HepG2 (cell line): ENCODE results near the gene TBX15. TPM values are rescaled to one million over a fixed set of nuclear protein-coding genes. Genes with fewer than 3 reads are reported as not detected.

ENCODE experiments used
- ATAC-seq: fragments of 200-7000 bp; cut with Tn5 transposase; 3 replicates; pipeline ENCODE4 v1.9.1; 2020; ENCODE audit warnings: mild to moderate bottlenecking, moderate library complexity
- BruUV-seq: library from RNA; stranded (reverse); fragments of 400-500 nt; replicated peaks from 2 replicates; lab custom pipeline; 2021; lab: Mats Ljungman, UMichigan
- CTCF ChIA-PET: fragments of 300-600 bp; formaldehyde crosslinking; extraction: SDS; loops from one replicate; lab custom pipeline; 2021; ENCODE audit warnings: low total read pairs, inconsistent platforms, low intra/inter-chr PET ratio; lab: Yijun Ruan, JAX
- POLR2A ChIA-PET: fragments of 350-600 bp; sonication (Branson Sonifier 250); formaldehyde crosslinking; loops from one replicate; lab custom pipeline; 2020; ENCODE audit warnings: antibody characterized with exemption, inconsistent platforms; lab: Yijun Ruan, JAX
- DNase-seq: peaks from one replicate; pipeline ENCODE4 v3.0.0-alpha.2; 2015; ENCODE audit warnings: low spot score
- FAIRE-seq: peaks from 3 replicates; lab custom pipeline; 2011; peaks lifted over from hg19 to GRCh38; lab: Jason Lieb, UNC
- H2AFZ ChIP-seq: one replicate; pipeline ENCODE4 v1.6.1; 2011; ENCODE audit warnings: low read length, inconsistent platforms
- H3K27ac ChIP-seq: fragments of 300-600 bp; 3 replicates; pipeline ENCODE4 v1.8.0; 2011; ENCODE audit warnings: mixed run types, mild to moderate bottlenecking, mixed read lengths, low read length, inconsistent platforms; ENCODE audit not compliant: insufficient read depth; ENCODE audit errors: extremely low read length
- H3K27me3 ChIP-seq, 2 experiments: fragments of 200-600 bp in 1 of 2; 2 replicates in 1 of 2; 3 replicates in 1 of 2; pipeline versions ENCODE4 v1.6.0 to v1.8.0; 2011; ENCODE audit warnings: low read length in 2 of 2, mild to moderate bottlenecking in 2 of 2, moderate library complexity in 2 of 2, inconsistent platforms in 1 of 2; ENCODE audit not compliant: insufficient read depth in 2 of 2, control insufficient read depth in 1 of 2
- H3K36me3 ChIP-seq, 2 experiments: fragments of 200-600 bp in 1 of 2; replicated peaks in 1 of 2; 2 replicates in 1 of 2; 3 replicates in 1 of 2; pipeline versions ENCODE4 v1.5.1 to v1.8.0; 2011; ENCODE audit warnings: low read length in 2 of 2, inconsistent platforms in 1 of 2; ENCODE audit not compliant: insufficient read depth in 2 of 2, control insufficient read depth in 1 of 2
- H3K4me1 ChIP-seq: 2 replicates; pipeline ENCODE4 v1.5.1; 2012; ENCODE audit warnings: low read length, inconsistent platforms; ENCODE audit not compliant: insufficient read depth
- H3K4me2 ChIP-seq: 2 replicates; pipeline ENCODE4 v1.6.0; 2011; ENCODE audit warnings: low read depth, low read length, inconsistent platforms
- H3K4me3 ChIP-seq, 3 experiments: fragments of 200-600 bp in 1 of 3; sonication (generic), shearing (Covaris generic) in 1 of 3; replicated peaks in 1 of 3; 2 replicates each; pipeline ENCODE4 v1.5.1; 2011 to 2016; ENCODE audit warnings: low read length in 3 of 3, inconsistent platforms in 2 of 3, low read depth in 2 of 3, mild to moderate bottlenecking in 2 of 3, control low read depth in 1 of 3, mixed read lengths in 1 of 3; ENCODE audit not compliant: insufficient read depth in 1 of 3
- H3K79me2 ChIP-seq: one replicate; pipeline ENCODE4 v1.6.1; 2011; ENCODE audit warnings: low read length, inconsistent platforms; ENCODE audit not compliant: insufficient read depth
- H3K9ac ChIP-seq: 2 replicates; pipeline ENCODE4 v1.6.0; 2011; ENCODE audit warnings: mild to moderate bottlenecking, low read depth, low read length, inconsistent platforms; ENCODE audit not compliant: insufficient read depth
- H3K9me3 ChIP-seq: 2 replicates; pipeline ENCODE4 v1.5.1; 2012; ENCODE audit warnings: mild to moderate bottlenecking, low read length
- H4K20me1 ChIP-seq: 2 replicates; pipeline ENCODE4 v1.6.0; 2011; ENCODE audit warnings: inconsistent platforms, mild to moderate bottlenecking, low read length, moderate library complexity; ENCODE audit not compliant: insufficient read depth
- DNMT3B ChIP-seq: conservative IDR thresholded peaks from 2 replicates; pipeline ENCODE4 v1.6.1; 2016; ENCODE audit warnings: missing biosample characterization, control low read depth
- KDM5A ChIP-seq: fragments of 200-600 bp; sonication (generic); IDR thresholded peaks from 2 replicates; pipeline ENCODE4 v1.7.0; 2018; ENCODE audit warnings: antibody characterized with exemption, mild to moderate bottlenecking, low read length, borderline replicate concordance
- RFX5 ChIP-seq: IDR thresholded peaks from 2 replicates; pipeline ENCODE4 v1.6.1; 2011; ENCODE audit warnings: low read depth, low read length, improper control_type of control experiment
- ZBTB33 ChIP-seq: sonication (generic); formaldehyde crosslinking; IDR thresholded peaks from 2 replicates; pipeline ENCODE4 v1.4.0; 2020; ENCODE audit warnings: missing genetic modification reagents
- ZFP36L1 ChIP-seq: sonication (generic); formaldehyde crosslinking; IDR thresholded peaks from 2 replicates; pipeline ENCODE4 v1.8.0; 2022; ENCODE audit warnings: mild to moderate bottlenecking, missing genetic modification reagents, moderate library complexity
- ZNF24 ChIP-seq: fragments of 450-650 bp; IDR thresholded peaks from 2 replicates; pipeline ENCODE4 v1.6.1; 2017; ENCODE audit warnings: antibody characterized with exemption, mild to moderate bottlenecking
- ZNF678 ChIP-seq: sonication (generic); formaldehyde crosslinking; IDR thresholded peaks from 2 replicates; pipeline ENCODE4 v1.4.0; 2020; ENCODE audit warnings: mild to moderate bottlenecking, missing genetic modification reagents
- ZNF747 ChIP-seq: sonication (generic); formaldehyde crosslinking; IDR thresholded peaks from 2 replicates; pipeline ENCODE4 v1.8.1; 2023; ENCODE audit warnings: missing genetic modification reagents, mild to moderate bottlenecking, borderline replicate concordance
- WGBS: methylation state at CpG from one replicate; pipeline ENCODE4 v1.1.6; 2017; ENCODE audit warnings: low lambda C conversion rate; 5-methylcytosine and 5-hydroxymethylcytosine counted together
- in situ Hi-C: cut with HindIII; loops from 2 replicates; pipeline ENCODE4 v1.10.0; 2017; ENCODE audit warnings: low pct_unique_long_range_greater_than_20kb; ENCODE audit not compliant: extremely low pct_ligation_motif_present
- intact Hi-C: fragments of 100-400 bp; cut with micrococcal nuclease; formaldehyde crosslinking; loops from one replicate; pipeline ENCODE4 v1.10.0; 2022; ENCODE audit not compliant: unreplicated experiment
- polyA plus RNA-seq, 8 experiments: library from polyadenylated mRNA; depleted of rRNA in 3 of 8; stranded (reverse) in 7 of 8; unstranded in 1 of 8; fragments of >200 nt; fragmentation: Illumina TruSeq in 4 of 8; extraction: Trizol in 4 of 8; gene quantifications; 2 replicates each; pipeline versions ENCODE4 v1.2.1 to v1.2.3, GENCODE V29; 2011 to 2016; ENCODE audit warnings: low read depth in 4 of 8, missing spikeins in 1 of 8, mixed read lengths in 1 of 8; ENCODE audit not compliant: insufficient read depth in 1 of 8
- total RNA-seq, 5 experiments: library from RNA; depleted of rRNA; stranded (reverse); fragments of >200 nt; fragmentation: Illumina TruSeq; extraction: Trizol; gene quantifications; 2 replicates each; pipeline ENCODE4 v1.2.3, GENCODE V29; 2016; ENCODE audit warnings: low read depth in 1 of 5

TBX15 gene
- total and polyA plus RNA-seq, 2 of the 13 experiments (the other 11 are each of a cell fraction or from before 2014, with no cell fraction given): 0.42 to 1.9 TPM

- no peaks in the 10 kb centered on the region for H3K27me3 ChIP-seq
- no peak overlapping the region for H3K4me3 ChIP-seq
- intact Hi-C loops: no loop called here
- ChIA-PET POLR2A (no interaction called here), CTCF (no interaction called here)
- no peak overlapping the region for H3K4me2 ChIP-seq
- FAIRE-seq (no peak), DNase-seq (no peak), ATAC-seq (no peak)
- no peak overlapping the region for H2AFZ ChIP-seq
- H3K4me1 ChIP-seq: no peaks in the 10 kb centered on the region
- no TSS peak for BruUV-seq
- H3K36me3 ChIP-seq: no peaks in the 10 kb centered on the region
- WGBS: 25% methylated on average over 4 of the region's 4 CpGs
- no peaks in the 10 kb centered on the region for H3K9me3 ChIP-seq
- H3K79me2 ChIP-seq: no peaks in the 10 kb centered on the region
- in situ Hi-C loops: no loop called here
- no peak overlapping the region for H3K27ac ChIP-seq
- no peak overlapping the region for H3K9ac ChIP-seq
- no peaks in the 10 kb centered on the region for H4K20me1 ChIP-seq
- TF ChIP-seq ZBTB33 (CRISPR knock-in tag) (no peak), RFX5 (no peak), ZNF24 (no peak), ZNF747 (CRISPR knock-in tag) (no peak), DNMT3B (CRISPR knock-in tag) (no peak), KDM5A (no peak), ZFP36L1 (no peak), ZNF678 (CRISPR knock-in tag) (no peak)
Observed at GRCh38 chr1:118937413-118938072, 50.6 kb downstream of the TBX15 start.
